ENCODE results near the gene ARHGEF17.
"Not testable (repeated sequence)": the region's sequence is repeated elsewhere in the genome, so short reads cannot be mapped to it uniquely, and the experiment has no call there.

The ARHGEF17 gene

GRCh38 chr11:73269459-73270015, 38.5 kb upstream of the ARHGEF17 start:
- peak; percentile 31 for DNase-seq (ENCODE audit: low spot score)
- no peak overlapping the region for H3K4me3 ChIP-seq
- no peak for TF ChIP-seq CTCF (IDR thresholded peaks at IDR 0.05)
- H3K27ac ChIP-seq: no peak overlapping the region

DNA sequence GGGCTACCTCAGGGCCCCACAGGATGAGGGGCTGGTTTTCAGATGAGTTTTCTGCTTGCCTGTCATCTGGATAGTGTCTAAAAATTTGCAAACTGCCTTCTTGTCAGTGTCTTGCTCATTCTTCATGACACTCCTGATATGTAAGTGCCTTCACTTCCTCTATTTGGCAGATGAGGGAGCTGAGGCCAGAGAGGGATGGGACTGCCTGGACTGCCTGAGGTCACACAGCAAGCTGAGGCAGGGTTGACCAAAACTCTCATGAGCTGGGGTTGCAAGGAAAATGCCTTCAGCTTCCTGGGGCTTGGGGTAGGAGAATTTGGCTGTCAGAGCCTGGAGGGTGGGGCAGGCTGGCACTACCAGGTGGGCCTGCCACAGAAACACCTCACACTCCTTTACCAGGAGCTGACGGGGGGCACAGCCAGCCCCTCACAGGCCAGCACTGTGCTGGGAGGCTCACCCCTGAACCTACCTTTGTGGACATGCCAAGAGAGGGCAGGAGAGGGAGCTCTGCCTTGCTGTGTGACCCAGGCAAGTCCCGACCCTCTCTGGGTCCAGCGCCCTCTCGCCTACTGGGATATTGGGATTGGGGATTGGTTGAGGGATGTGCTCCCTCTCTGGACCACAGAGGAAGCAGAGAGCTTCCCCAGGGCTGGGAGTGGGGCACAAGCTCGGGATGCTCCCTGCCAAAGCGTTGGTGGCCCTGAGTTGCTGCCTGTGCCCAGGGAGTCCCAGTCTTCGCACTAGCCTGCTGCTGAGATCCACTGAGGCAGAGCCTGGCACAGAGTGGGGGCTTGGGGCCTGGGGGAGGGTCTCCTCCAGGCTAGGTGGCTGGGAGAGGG, 37.8 kb upstream of the ARHGEF17 start:
- DNase-seq (ENCODE audit: low spot score): peak; percentile 68
- H3K4me3 ChIP-seq: no peak overlapping the region
- H3K27ac ChIP-seq: no peak overlapping the region
- TF ChIP-seq CTCF (IDR thresholded peaks at IDR 0.05): no peak

- no peak overlapping the region for H3K4me3 ChIP-seq
- TF ChIP-seq CTCF (IDR thresholded peaks at IDR 0.05): no peak
- H3K27ac ChIP-seq: no peak overlapping the region
- peak; percentile 53 for DNase-seq (ENCODE audit: low spot score)
Observed at GRCh38 chr11:73270855-73271477, 37.1 kb upstream of the ARHGEF17 start.

GRCh38 chr11:73271478-73271865, 36.6 kb upstream of the ARHGEF17 start:
- not testable (repeated sequence) for H3K27ac ChIP-seq, H3K4me3 ChIP-seq
- DNase-seq (ENCODE audit: low spot score): peak; percentile 62

DNA sequence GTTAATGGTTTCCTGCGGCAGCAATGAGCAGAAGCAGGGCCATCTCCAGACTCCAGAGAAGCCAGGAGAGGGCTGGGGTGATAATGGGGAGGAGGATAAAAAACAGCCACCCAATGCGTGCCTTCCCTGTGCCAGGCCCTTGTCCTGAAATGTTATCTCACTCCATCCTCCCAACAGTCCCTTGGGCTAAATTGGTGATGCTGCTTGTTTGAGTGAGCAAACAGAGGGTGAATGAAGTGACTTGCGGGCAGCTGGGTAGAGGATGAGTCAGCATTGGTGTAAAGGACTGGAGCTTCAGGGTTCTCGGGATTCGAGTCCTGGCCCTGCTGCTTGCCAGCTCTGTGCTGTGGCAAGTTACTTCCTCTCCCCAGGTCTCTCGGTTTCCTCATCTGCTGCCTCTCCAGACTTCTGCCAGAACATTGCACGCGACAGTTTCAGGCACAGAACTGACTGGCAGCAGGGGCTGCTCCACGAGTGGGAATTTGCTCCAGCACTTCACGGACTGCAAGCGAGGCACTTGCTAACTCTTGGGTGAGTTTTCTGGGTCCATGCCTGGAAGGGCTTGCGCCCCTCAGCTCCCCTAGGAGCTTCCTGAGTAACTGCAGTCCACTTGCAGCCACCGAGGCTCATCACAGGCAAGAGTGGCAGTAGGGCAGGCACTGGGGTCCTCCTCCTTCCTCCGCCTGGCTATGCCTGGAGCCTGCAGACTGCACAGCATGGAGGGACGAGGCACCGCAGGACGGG, 36.0 kb upstream of the ARHGEF17 start, which contains the start of gene P2RY6:
Gene P2RY6, plus strand, starts transcription at position 403 of the 744 bp plus-strand sequence. CDS start 24,181 bp downstream, outside the sequence.
- TF ChIP-seq CTCF (IDR thresholded peaks at IDR 0.05): no peak
- H3K4me3 ChIP-seq: peak within 1 kb of the TSS; percentile 56
- peak within 1 kb of the TSS in 1 of 2 donors; percentile 52 for H3K27ac ChIP-seq
- DNase-seq (ENCODE audit: low spot score): peak; percentile 73

DNA sequence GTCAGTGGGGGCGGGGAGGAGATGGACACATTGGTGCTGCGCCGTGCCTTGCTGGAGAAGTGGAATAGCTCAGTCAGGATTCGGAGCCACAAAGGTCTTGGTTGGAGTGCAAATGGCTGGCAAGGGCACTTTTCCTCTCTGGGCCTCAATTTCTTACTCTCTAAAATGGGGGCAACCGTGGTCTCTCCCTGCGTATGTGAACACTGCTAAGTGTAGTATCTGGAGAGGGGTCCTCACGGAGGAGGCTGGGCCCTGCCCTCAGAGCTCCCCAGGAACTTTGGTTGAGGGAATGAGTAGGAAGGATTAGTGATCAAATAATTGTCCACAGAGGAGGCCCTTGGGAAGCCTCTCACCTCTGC, 35.4 kb upstream of the ARHGEF17 start:
- Histone ChIP-seq H3K27ac (peak overlapping the region in 1 of 2 donors; percentile 52), H3K4me3 (peak overlapping the region; percentile 56)
- no peak for DNase-seq (ENCODE audit: low spot score)
- no peak for TF ChIP-seq CTCF (IDR thresholded peaks at IDR 0.05)

Measured in coronary artery (tissue), 2 donors.